ENCODE data around the gene AIP. TPM values are rescaled to one million over a fixed set of nuclear protein-coding genes. Genes with fewer than 3 reads are reported as not detected.

The AIP gene
- total RNA-seq, 1 donor from 2014 or later, result 47.6 TPM

DNA sequence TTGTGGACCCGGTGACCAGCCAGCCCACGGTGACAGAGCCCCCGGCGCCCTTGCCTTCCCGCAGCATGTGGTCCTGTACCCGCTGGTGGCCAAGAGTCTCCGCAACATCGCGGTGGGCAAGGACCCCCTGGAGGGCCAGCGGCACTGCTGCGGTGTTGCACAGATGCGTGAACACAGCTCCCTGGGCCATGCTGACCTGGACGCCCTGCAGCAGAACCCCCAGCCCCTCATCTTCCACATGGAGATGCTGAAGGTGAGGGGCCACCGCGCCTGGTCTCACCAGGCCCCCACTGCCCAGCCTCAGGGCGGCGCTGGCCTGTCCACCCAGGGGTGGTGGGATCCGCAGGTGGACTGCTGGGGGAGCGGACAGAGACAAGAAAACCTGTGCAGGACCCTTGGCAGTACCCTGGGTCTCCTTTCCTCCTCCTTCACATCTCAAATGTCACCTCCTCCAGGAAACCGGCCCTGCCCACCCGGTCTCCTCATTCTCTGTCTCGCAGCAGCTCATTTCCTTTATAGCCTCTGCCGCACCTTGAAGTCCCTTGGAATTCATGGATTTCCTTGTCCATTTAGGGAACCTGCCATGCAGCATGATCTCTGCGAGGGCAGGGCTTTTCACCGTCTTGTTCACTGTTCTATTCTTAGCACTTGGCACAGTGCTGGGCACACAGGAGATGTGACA lies 6.5 kb downstream of the AIP start:
- no peak for DNase-seq (ENCODE audit: extremely low spot score, unreplicated experiment)
- H3K27me3 Mint-ChIP-seq, result no peaks in the 10 kb centered on the region
- H3K9me3 Mint-ChIP-seq, result no peaks in the 10 kb centered on the region
- TF ChIP-seq, protein P1, sequence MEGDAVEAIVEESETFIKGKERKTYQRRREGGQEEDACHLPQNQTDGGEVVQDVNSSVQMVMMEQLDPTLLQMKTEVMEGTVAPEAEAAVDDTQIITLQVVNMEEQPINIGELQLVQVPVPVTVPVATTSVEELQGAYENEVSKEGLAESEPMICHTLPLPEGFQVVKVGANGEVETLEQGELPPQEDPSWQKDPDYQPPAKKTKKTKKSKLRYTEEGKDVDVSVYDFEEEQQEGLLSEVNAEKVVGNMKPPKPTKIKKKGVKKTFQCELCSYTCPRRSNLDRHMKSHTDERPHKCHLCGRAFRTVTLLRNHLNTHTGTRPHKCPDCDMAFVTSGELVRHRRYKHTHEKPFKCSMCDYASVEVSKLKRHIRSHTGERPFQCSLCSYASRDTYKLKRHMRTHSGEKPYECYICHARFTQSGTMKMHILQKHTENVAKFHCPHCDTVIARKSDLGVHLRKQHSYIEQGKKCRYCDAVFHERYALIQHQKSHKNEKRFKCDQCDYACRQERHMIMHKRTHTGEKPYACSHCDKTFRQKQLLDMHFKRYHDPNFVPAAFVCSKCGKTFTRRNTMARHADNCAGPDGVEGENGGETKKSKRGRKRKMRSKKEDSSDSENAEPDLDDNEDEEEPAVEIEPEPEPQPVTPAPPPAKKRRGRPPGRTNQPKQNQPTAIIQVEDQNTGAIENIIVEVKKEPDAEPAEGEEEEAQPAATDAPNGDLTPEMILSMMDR (conservative IDR thresholded peaks at IDR 0.05), result no peak
- H3K27ac Mint-ChIP-seq, result peak overlapping the region; percentile 39
- no peak overlapping the region for H3K4me3 Mint-ChIP-seq
- peaks cover 9% of the 10 kb centered on the region for H3K36me3 Mint-ChIP-seq
- peaks cover 15% of the 10 kb centered on the region for H3K4me1 Mint-ChIP-seq (ENCODE audit: unreplicated experiment)

DNA sequence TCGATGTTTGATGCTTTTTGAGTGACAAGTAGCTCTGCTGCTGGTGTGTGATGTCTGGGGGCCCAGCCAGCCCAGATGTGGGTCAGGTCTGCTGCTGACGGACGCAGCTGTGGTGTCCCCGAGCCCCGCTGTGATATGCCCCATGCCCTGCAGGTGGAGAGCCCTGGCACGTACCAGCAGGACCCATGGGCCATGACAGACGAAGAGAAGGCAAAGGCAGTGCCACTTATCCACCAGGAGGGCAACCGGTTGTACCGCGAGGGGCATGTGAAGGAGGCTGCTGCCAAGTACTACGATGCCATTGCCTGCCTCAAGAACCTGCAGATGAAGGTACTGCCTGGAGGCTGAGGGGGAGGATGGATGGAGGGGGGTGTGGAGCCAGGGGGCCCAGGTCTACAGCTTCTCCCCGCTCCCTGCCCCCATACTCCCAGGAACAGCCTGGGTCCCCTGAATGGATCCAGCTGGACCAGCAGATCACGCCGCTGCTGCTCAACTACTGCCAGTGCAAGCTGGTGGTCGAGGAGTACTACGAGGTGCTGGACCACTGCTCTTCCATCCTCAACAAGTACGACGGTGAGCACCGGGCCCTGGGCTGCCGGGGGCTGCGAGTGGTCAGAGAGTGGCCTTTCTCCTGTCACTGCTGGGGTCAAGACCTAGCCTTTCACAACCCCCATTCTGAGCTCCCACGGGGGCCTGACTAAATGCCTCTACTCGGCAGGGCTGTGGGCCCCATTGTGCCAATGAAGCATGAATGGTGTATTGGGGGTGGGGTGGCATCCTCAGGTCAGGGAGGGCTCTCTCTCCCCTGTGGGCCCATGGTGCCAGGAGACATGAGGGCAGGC lies 7.3 kb downstream of the AIP start:
- H3K4me1 Mint-ChIP-seq (ENCODE audit: unreplicated experiment), result peaks cover 8% of the 10 kb centered on the region
- H3K27ac Mint-ChIP-seq, result peak overlapping the region; percentile 39
- no peak overlapping the region for H3K4me3 Mint-ChIP-seq
- no peaks in the 10 kb centered on the region for H3K9me3 Mint-ChIP-seq
- peaks cover 9% of the 10 kb centered on the region for H3K36me3 Mint-ChIP-seq
- no peak for DNase-seq (ENCODE audit: extremely low spot score, unreplicated experiment)
- TF ChIP-seq, protein P1 (conservative IDR thresholded peaks at IDR 0.05), result no peak
- no peaks in the 10 kb centered on the region for H3K27me3 Mint-ChIP-seq

DNA sequence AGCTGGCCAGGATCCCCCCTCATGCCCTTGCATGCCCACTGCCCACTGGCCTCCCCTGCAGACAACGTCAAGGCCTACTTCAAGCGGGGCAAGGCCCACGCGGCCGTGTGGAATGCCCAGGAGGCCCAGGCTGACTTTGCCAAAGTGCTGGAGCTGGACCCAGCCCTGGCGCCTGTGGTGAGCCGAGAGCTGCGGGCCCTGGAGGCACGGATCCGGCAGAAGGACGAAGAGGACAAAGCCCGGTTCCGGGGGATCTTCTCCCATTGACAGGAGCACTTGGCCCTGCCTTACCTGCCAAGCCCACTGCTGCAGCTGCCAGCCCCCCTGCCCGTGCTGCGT lies 7.9 kb downstream of the AIP start:
- H3K9me3 Mint-ChIP-seq, result no peaks in the 10 kb centered on the region
- no peak overlapping the region for H3K27ac Mint-ChIP-seq

DNA sequence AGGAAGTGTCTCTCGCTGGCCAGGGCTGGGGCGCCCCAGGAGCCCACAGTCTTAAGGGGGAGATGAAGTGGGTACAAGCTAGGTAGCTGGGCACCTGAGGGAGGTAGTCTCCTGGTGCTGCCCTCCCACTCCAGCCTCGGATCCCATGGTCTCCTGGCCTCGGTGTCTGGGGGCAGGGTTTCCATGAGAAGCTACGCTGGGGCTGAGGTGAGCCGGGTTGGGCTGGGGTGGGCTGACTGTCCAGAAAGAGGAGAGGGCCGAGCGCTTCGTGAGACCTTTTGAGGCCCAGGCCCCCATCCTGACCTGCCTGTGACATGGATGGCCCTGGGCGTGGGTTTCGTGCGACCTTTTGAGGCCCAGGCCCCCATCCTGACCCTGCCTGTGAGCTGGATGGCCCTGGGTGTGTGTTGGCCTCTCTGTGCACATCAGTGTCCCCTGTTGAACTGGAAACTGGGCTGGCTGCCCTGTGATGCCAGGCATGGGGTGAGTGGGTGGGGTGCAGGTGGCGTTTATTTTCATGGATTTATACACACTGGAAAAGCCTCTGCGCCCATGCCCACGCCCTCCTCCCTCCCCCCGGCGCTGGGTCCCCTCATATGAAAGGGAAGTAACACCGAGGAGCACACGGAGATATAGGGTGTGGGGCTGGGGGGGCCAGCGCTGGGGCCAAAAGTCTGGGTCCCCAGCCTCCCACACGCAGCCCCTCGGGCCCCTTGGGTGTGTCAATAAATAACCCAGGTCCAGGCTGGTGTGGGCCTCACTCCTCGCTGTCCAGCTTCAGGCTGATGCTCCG lies 8.6 kb downstream of the AIP start:
- TF ChIP-seq, protein P1 (conservative IDR thresholded peaks at IDR 0.05), result no peak
- Mint-ChIP-seq H3K36me3 (peaks cover 9% of the 10 kb centered on the region), H3K27me3 (no peaks in the 10 kb centered on the region), H3K4me3 (no peak overlapping the region), H3K4me1 (ENCODE audit: unreplicated experiment) (no peaks in the 10 kb centered on the region), H3K9me3 (no peaks in the 10 kb centered on the region), H3K27ac (no peak overlapping the region)
- no peak for DNase-seq (ENCODE audit: extremely low spot score, unreplicated experiment)

More for the DNA sequence above, 7.9 kb downstream of the AIP start:
- peaks cover 9% of the 10 kb centered on the region for H3K36me3 Mint-ChIP-seq
- H3K4me3 Mint-ChIP-seq, result no peak overlapping the region
- DNase-seq (ENCODE audit: extremely low spot score, unreplicated experiment), result no peak
- TF ChIP-seq, protein P1 (conservative IDR thresholded peaks at IDR 0.05), result no peak
- H3K27me3 Mint-ChIP-seq, result no peaks in the 10 kb centered on the region
- H3K4me1 Mint-ChIP-seq (ENCODE audit: unreplicated experiment), result peaks cover 6% of the 10 kb centered on the region

DNA sequence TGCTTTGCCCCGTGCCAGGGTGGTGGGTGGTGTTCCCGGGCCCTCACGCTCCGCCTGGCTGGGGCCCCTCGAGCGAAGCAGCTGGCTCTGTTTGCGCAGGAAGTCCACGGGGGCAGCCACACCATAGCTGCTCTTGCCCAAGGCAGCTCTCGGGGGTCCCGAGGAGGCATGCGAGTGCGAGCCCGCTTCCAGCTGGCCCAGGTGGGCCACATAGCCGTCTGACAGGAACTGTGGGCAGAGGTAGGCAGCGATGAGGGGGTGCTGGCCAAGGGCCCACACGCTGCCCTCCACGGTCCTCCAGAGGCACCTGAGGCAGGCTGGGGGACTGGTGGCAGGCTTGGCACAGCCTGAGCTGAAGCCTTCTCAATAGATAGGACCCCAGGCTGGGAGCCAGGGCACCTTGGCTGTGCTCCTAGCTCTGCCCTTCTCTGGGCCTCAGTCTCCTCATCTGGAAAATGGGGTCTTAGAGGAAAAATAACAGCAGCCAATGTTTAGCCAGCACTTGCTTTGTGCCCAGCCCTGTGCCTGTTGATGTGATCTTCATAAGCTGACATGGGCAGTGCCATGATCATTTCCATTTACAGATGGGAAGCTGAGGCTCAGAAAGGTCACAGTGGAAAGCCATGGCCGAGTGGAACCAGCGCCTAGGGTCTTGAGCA lies 9.4 kb downstream of the AIP start:
- no peak overlapping the region for H3K4me3 Mint-ChIP-seq
- no peak for DNase-seq (ENCODE audit: extremely low spot score, unreplicated experiment)
- no peak overlapping the region for H3K27ac Mint-ChIP-seq
- no peaks in the 10 kb centered on the region for H3K4me1 Mint-ChIP-seq (ENCODE audit: unreplicated experiment)
- TF ChIP-seq, protein P1 (conservative IDR thresholded peaks at IDR 0.05), result no peak
- H3K36me3 Mint-ChIP-seq, result peaks cover 9% of the 10 kb centered on the region
- H3K27me3 Mint-ChIP-seq, result no peaks in the 10 kb centered on the region
- no peaks in the 10 kb centered on the region for H3K9me3 Mint-ChIP-seq
